Measurements from ENCODE around the gene MICALL1.
A peak's percentile ranks its signal among the peaks of the same experiment; 100 is the strongest.

Gene MICALL1

GRCh38 chr22:37905534-37906363, at the start of gene MICALL1:
MICALL1 (plus strand) TSS chr22:37906297; CDS start chr22:37906423, 126 bp downstream.
- DNase-seq = peak; percentile 83

- DNase-seq = no peak
Observed at GRCh38 chr22:37860796-37861421, 45.2 kb upstream of the MICALL1 start.

DNA sequence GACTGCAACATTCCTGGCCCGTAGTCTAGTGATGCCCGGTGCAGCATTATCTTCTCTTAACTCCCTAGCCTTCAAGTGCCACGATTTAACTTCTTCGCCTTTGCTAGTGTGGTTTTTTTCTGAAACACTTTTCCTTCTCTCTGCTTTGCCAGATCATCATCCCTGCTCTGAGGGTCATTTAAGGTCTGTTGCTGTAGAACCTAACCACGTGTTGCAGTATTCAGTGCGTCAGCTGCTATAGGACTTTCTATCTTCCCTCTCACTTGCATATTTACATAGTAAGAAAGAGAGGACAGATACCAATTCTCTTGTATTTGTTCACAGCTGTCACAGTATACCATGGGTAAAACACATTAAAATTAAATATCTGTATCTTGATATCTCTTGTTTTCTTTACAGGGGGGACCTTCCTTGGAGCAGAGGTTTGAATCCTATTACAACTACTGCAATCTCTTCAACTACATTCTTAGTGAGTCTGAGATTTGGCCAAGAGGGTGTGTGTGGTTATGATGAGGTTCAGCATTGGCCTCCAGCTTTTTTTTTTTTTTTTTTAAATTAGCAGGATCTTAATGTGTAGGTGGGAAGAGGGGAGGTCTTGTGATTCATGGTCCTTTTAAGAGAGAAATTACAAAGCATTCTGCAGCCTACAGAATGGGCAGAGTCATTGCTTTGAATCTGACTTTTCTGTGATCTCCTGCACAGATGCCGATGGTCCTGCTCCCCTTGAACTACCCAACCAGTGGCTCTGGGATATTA, 43.3 kb upstream of the MICALL1 start:
- DNase-seq = no peak

- no peak for DNase-seq
Observed at GRCh38 chr22:37865510-37865909, 40.6 kb upstream of the MICALL1 start.

DNA sequence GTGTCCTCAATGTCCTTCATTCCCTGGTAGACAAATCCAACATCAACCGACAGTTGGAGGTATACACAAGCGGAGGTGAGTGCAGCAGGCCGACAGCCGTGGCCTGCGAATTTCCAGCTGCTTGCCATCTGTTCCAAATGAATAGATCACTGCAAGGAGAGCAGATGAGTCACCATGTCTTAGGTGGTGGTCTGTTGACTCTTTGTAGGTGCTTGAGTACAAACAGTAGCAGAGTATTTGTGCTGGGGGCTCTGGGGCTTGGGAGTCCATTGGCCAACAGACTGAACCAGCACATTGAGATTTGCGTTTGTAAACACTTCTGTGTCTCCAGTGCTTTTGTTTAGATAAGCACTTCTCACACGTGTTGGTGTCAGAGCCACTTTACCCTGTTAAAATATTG, 35.8 kb upstream of the MICALL1 start:
- no peak for DNase-seq

- DNase-seq = no peak
Observed at GRCh38 chr22:37880668-37881440, 25.2 kb upstream of the MICALL1 start.

GRCh38 chr22:37884420-37884819, 21.7 kb upstream of the MICALL1 start:
- DNase-seq = no peak

GRCh38 chr22:37887584-37888378, 18.3 kb upstream of the MICALL1 start:
- DNase-seq = no peak

- DNase-seq = no peak
Observed at GRCh38 chr22:37891926-37892325, 14.2 kb upstream of the MICALL1 start.

GRCh38 chr22:37892566-37893335, 13.3 kb upstream of the MICALL1 start:
- no peak for DNase-seq

GRCh38 chr22:37893583-37893983, 12.5 kb upstream of the MICALL1 start:
- DNase-seq = no peak

DNA sequence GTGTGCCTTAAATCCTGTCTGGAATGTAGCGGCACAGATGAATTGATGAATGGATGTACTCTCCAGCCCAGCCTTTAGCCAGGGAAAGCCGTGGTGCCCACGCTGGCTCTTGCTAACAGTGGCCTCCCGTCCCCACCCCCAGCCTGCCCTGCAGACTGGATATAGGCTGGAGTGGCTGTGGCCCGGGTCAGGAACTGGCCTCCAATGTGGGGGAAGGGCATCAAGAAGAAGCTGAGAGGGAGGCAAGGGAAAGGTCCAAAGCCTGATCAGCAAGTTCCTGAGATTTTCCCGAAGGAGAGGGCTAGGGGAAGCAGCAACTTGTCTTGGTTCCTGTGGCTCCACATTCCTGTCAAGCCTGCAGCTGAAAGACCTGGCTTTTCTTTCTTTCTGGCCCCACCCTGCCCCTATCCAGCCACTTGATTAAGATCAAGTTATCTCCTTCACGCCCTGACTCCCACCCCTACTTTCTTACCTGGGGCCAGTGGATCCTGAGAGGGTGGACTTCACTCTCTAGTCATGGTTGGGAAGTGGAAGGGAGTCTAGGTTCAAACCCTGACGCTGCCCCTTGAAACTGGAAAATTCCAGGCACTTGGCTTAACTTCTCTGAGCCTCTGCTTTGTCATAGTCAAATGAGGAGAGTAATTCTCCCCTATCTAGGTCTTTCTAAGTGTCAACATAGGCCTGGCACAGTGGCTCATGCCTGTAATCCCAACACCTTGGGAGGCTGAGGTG, 11.0 kb upstream of the MICALL1 start:
- DNase-seq = no peak

DNA sequence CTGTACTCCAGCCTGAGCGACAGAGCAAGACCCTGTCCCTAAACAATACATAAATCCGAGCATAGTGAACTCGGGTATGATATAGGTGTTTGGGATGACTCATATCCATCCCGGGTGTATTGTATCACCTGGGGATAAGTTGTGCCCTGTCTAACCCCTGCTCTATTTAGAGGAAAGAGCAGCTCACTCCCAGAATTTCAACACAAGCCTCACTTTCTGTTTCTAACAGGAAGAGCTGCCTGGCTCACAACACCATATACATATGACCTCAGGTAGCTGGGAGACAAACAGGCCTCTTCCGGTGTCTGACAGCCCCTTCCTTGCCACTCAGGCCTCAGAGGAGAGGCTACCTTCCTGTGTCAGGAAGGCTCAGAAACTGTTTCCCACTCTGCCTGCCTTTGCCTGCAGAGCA, 9.9 kb upstream of the MICALL1 start:
- DNase-seq = peak; percentile 43

- DNase-seq = no peak
Observed at GRCh38 chr22:37896939-37897338, 9.2 kb upstream of the MICALL1 start.

DNA sequence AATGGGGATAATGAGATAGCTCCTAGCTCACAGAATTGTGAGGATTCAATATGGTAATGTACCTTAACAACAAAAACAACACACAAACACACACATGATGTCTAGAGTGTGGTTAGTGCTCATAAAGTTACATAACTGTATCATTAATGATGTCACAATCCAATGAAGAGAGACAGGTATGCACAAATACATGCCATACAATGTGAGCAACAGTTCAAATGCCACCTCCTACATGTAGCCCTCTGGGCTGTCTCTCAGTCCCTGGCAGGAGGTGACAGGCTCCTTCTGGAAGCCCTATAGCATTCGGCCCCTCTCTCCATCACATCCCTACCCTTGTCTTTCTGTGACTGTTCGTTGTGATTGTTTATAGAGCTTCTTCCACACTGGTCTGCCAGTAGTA, 8.3 kb upstream of the MICALL1 start:
- no peak for DNase-seq

- DNase-seq = peak; percentile 32
Observed at GRCh38 chr22:37898441-37899181, 7.5 kb upstream of the MICALL1 start.

DNA sequence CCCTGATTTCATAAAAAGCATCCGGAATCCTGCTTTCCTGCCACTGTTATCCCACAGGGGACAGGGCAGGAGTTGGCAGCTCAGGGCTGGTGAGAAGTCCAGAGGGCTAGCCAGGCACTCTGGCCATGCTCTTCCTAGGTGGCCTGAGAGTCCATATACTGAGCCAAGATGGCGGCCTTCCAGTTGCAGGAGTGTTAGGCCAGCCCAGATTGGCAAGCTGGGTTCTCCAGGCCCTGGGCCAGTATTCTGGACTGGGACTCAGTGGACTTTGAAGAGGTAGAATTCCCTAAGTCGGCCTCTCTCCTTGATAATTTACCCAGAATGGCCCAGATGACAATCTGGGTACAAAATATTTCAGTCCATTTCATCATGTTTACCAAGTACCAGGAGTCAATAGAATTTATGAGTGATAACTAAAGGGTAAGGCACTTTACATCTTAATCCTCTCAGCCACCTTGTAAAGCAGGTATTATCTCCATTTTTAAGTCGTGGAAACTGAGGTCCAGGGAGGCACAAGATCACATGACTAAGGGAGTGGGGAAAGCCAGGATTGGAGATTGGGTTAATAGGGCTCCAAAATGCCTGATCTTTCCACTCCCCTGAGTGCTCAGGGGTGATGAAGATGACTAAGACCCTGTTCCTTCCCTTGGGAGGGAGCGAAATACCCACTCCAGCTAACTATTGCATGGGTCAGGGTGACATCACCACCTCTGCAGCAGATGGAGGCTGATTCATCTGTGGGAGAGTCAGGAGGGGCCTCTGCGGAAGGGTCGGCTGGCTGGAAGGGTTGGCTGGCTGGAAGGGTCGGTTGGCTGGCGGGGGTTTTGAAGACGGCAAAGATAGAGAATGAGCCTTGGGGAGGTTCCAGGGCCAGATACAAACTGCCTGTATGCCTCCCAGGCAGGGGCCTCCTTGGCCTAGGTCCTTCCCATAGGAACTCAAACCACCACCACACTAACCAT, 1.2 kb upstream of the MICALL1 start:
- peak; percentile 28 for DNase-seq

DNA sequence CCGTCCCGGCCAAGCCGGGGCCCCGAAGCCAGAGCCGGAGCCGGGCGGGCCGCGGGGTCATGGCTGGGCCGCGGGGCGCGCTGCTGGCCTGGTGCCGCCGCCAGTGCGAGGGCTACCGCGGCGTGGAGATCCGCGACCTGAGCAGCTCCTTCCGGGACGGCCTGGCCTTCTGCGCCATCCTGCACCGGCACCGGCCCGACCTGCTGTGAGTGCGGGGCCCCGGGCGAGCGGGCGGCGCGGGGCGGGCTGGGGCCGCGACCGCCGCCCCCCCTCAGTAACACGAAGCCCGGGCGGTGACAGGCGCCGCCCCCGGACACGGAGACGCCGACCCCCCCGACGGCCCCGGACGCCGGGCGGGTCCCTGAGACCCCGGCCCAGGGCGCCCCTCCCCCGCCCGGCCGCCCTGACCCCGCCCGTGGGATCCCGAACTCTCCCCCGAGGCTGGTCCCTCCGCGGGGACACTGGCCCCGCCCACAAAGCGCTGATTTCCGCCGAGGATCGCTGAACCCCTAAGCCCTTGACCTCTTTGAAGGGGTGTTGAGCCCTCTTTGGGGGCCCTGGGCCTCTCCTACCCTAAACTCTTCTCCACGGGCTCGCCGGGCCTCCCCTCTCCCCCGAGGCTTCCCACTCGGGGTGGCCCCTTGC, 389 bp downstream of the MICALL1 start:
- DNase-seq = peak; percentile 50

All from hematopoietic multipotent progenitor cell treated with erythropoietin and hydrocortisone succinate and interleukin-3 and kit ligand, for 4 days (in vitro differentiated cells).